ENCODE data around the gene SLC35G3. TPM values are rescaled to one million over a fixed set of nuclear protein-coding genes. Genes with fewer than 3 reads are reported as not detected.
"Not testable (repeated sequence)": the region's sequence is repeated elsewhere in the genome, so short reads cannot be mapped to it uniquely, and the experiment has no call there.

The SLC35G3 gene
- total RNA-seq, 1 experiment from 2014 or later: not detected

DNA sequence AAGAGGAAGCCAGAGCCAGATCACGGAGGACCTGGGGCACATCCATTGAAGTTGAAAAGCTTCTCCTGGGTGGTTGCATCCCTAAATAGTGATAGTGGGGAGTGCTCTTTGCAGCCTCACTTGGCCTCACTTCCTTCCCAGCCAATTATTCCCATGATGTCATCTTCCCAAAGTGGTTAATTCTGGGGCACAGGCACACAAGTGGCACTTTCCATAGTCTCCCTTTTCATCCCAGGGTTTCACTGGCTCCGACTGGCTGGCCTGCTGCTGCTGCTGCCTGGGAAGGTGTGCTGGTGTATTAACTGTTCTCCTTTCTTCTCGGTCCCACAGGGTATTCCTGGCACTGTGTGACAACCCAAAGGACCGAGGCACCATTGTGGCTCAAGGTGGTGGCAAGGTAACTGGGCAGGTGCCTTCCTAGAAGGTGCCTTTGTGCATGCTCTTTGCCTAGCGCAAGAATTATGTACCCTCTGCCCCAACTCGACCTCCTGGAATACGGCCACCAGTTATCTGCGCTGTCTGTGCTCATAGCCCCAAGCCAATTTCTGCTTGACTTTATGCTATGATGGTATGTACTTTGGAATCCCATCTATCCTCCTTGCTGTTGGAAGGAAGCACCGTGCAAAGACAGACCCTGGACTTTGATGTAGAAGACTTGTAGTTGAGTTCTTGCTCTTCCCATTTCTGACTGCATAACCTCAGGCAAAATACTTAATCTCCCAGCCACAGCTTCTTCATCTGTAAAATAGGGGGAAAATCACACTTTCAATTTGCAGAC, 18.4 kb downstream of the SLC35G3 start:
- DNase-seq (ENCODE audit: low spot score): no peak
- CTCF ChIA-PET: no interaction called here
- intact Hi-C loops (cut with micrococcal nuclease; ENCODE audit: unreplicated experiment): no loop called here
- no peaks in the 10 kb centered on the region for H3K4me1 ChIP-seq (ENCODE audit: insufficient read depth, low read length, poor library complexity, severe bottlenecking)
- H3K9me3 ChIP-seq (ENCODE audit: low read depth, low read length, poor library complexity, severe bottlenecking): no peaks in the 10 kb centered on the region
- TF ChIP-seq, protein P1, sequence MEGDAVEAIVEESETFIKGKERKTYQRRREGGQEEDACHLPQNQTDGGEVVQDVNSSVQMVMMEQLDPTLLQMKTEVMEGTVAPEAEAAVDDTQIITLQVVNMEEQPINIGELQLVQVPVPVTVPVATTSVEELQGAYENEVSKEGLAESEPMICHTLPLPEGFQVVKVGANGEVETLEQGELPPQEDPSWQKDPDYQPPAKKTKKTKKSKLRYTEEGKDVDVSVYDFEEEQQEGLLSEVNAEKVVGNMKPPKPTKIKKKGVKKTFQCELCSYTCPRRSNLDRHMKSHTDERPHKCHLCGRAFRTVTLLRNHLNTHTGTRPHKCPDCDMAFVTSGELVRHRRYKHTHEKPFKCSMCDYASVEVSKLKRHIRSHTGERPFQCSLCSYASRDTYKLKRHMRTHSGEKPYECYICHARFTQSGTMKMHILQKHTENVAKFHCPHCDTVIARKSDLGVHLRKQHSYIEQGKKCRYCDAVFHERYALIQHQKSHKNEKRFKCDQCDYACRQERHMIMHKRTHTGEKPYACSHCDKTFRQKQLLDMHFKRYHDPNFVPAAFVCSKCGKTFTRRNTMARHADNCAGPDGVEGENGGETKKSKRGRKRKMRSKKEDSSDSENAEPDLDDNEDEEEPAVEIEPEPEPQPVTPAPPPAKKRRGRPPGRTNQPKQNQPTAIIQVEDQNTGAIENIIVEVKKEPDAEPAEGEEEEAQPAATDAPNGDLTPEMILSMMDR (conservative IDR thresholded peaks at IDR 0.05; ENCODE audit: low read depth, low read length): no peak
- TF ChIP-seq EZH2 (IDR thresholded peaks at IDR 0.05; ENCODE audit: borderline replicate concordance, low read depth, low read length, poor library complexity, severe bottlenecking): no peak
- no peak overlapping the region for H3K4me3 ChIP-seq (ENCODE audit: low read depth, low read length, poor library complexity, severe bottlenecking)
- no peaks in the 10 kb centered on the region for H3K27me3 ChIP-seq (replicated peaks; ENCODE audit: insufficient read depth, low read depth, low read length, poor library complexity)
- H3K27ac ChIP-seq (ENCODE audit: low read depth, low read length, poor library complexity, severe bottlenecking): no peak overlapping the region
- H3K36me3 ChIP-seq (ENCODE audit: insufficient read depth, low read length, poor library complexity, severe bottlenecking): no peaks in the 10 kb centered on the region
- POLR2A ChIA-PET (ENCODE audit: low non-redundant PET): no interaction called here
- BruUV-seq (replicated peaks): no TSS peak

DNA sequence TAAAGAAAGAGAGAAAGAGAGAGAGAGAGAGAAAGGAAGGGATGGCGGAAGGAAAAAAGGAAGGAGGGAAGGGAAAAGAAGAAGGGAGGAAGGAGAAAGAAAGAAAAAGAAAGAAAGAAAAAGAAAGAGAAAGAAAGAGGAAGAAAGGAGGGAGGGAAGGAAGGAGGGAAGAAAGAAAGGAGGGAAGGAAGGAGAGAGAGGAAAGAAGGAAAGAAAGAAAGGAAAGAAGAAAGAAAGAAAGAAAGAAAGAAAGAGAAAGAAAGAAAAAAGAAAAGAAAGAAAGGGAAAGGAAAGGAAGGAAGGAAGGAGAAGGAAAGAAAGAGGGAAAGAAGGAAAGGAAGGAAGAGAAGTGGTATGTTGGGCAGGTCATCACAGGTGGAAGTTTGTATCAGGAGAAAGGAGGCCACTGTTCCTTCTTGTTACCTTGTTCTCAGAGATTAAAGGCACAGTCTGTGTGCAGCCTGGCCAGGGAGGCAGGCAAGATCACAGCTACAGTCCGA, 19.3 kb downstream of the SLC35G3 start:
- Histone ChIP-seq H3K27me3 (replicated peaks; ENCODE audit: insufficient read depth, low read depth, low read length, poor library complexity) (no peaks in the 10 kb centered on the region), H3K36me3 (ENCODE audit: insufficient read depth, low read length, poor library complexity, severe bottlenecking) (no peaks in the 10 kb centered on the region), H3K4me3 (ENCODE audit: low read depth, low read length, poor library complexity, severe bottlenecking) (no peak overlapping the region), H3K27ac (ENCODE audit: low read depth, low read length, poor library complexity, severe bottlenecking) (no peak overlapping the region), H3K9me3 (ENCODE audit: low read depth, low read length, poor library complexity, severe bottlenecking) (no peaks in the 10 kb centered on the region), H3K4me1 (ENCODE audit: insufficient read depth, low read length, poor library complexity, severe bottlenecking) (no peaks in the 10 kb centered on the region)
- POLR2A ChIA-PET (ENCODE audit: low non-redundant PET): no interaction called here
- intact Hi-C loops (cut with micrococcal nuclease; ENCODE audit: unreplicated experiment): loop anchor here (5.0 kb wide), 1 partner anchor 572 kb away; no protein-coding TSS in a partner anchor
- TF ChIP-seq EZH2 (IDR thresholded peaks at IDR 0.05; ENCODE audit: borderline replicate concordance, low read depth, low read length, poor library complexity, severe bottlenecking): no peak
- TF ChIP-seq, protein P1 (conservative IDR thresholded peaks at IDR 0.05; ENCODE audit: low read depth, low read length): no peak
- BruUV-seq (replicated peaks): no TSS peak
- no peak for DNase-seq (ENCODE audit: low spot score)
- CTCF ChIA-PET: no interaction called here

DNA sequence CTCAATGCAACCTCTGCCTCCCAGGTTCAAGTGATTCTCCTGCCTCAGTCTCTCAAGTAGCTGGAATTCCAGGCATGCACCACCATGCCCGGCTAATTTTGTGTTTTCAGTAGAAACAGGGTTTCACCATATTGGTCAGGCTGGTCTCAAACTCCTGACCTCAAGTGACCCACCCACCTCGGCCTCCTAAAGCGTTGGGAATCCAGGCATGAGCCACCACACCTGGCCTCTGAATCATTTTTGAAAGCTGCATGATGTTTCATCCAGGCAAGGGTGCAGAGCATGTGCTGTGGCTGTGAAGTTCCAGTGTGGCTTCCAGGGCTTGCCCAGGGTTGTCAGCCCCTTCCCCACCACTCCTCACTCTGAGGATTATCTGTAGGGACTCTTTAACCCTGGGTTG, 21.9 kb downstream of the SLC35G3 start:
- DNase-seq (ENCODE audit: low spot score); BruUV-seq (replicated peaks); H3K9me3 ChIP-seq (ENCODE audit: low read depth, low read length, poor library complexity, severe bottlenecking); H3K36me3 ChIP-seq (ENCODE audit: insufficient read depth, low read length, poor library complexity, severe bottlenecking); H3K27ac ChIP-seq (ENCODE audit: low read depth, low read length, poor library complexity, severe bottlenecking); POLR2A ChIA-PET (ENCODE audit: low non-redundant PET); CTCF ChIA-PET; H3K4me1 ChIP-seq (ENCODE audit: insufficient read depth, low read length, poor library complexity, severe bottlenecking); H3K27me3 ChIP-seq (replicated peaks; ENCODE audit: insufficient read depth, low read depth, low read length, poor library complexity); H3K4me3 ChIP-seq (ENCODE audit: low read depth, low read length, poor library complexity, severe bottlenecking): not testable (repeated sequence)
- intact Hi-C loops (cut with micrococcal nuclease; ENCODE audit: unreplicated experiment): loop anchor here (5.0 kb wide), 1 partner anchor 575 kb away; no protein-coding TSS in a partner anchor
